B cell (primary cell): Measurements from ENCODE around the gene RMI2. TPM values are rescaled to one million over a fixed set of nuclear protein-coding genes. Genes with fewer than 3 reads are reported as not detected.

Experiments used
- ATAC-seq: fragments of 200-7000 bp; cut with Tn5 transposase; one replicate; pipeline ENCODE4 v1.10.0; 2021; ENCODE audit warnings: low read depth, mild to moderate bottlenecking, moderate number of reproducible peaks, moderate library complexity
- CTCF ChIA-PET: fragments of 350-600 bp; sonication (Branson Sonifier 250); formaldehyde crosslinking; loops from one replicate; lab custom pipeline; 2021; ENCODE audit warnings: antibody characterized with exemption, inconsistent platforms; lab: Charles Lee
- POLR2A ChIA-PET: fragments of 350-600 bp; sonication (Branson Sonifier 250); formaldehyde crosslinking; loops from one replicate; lab custom pipeline; 2021; ENCODE audit warnings: antibody characterized with exemption; lab: Charles Lee
- DNase-seq: peaks from one replicate; pipeline ENCODE4 v3.0.0; 2013
- H2AFZ ChIP-seq: 2 replicates; pipeline ENCODE4 v1.6.1; 2012; ENCODE audit warnings: mild to moderate bottlenecking, low read depth, low read length; ENCODE audit not compliant: insufficient read depth, poor library complexity, severe bottlenecking
- H3K27ac ChIP-seq, 2 donors: 1 replicate in 1 of 2; 2 replicates in 1 of 2; pipeline ENCODE4 v1.5.1; 2012 to 2013; ENCODE audit warnings: low read length in 2 of 2, mild to moderate bottlenecking in 2 of 2, moderate library complexity in 1 of 2
- H3K27me3 ChIP-seq, 4 experiments: fragments of 200-600 bp in 1 of 4; sonication (generic) in 1 of 4; replicated peaks in 1 of 4; 1 replicate in 2 of 4; 2 replicates in 2 of 4; pipeline versions ENCODE4 v1.6.1 to v1.7.0; 2013 to 2016; ENCODE audit warnings: low read length in 3 of 4, mild to moderate bottlenecking in 2 of 4, mixed read lengths in 1 of 4, moderate library complexity in 1 of 4; ENCODE audit not compliant: insufficient read depth in 4 of 4, control insufficient read depth in 3 of 4; ENCODE audit errors: control extremely low read depth in 1 of 4
- H3K36me3 ChIP-seq, 2 experiments: replicated peaks in 1 of 2; 1 replicate in 1 of 2; 2 replicates in 1 of 2; pipeline versions ENCODE4 v1.6.1 to v1.7.1; 2013; ENCODE audit warnings: low read length in 1 of 2; ENCODE audit not compliant: insufficient read depth in 2 of 2, control insufficient read depth in 1 of 2; ENCODE audit errors: control extremely low read depth in 1 of 2, extremely low read depth in 1 of 2
- H3K4me1 ChIP-seq, 2 donors: fragments of 200-600 bp in 1 of 2; sonication (generic) in 1 of 2; 1 replicate in 1 of 2; 2 replicates in 1 of 2; pipeline versions ENCODE4 v1.5.1 to v1.6.1; 2013 to 2017; ENCODE audit warnings: low read length in 2 of 2; ENCODE audit not compliant: control insufficient read depth in 2 of 2, insufficient read depth in 2 of 2
- H3K4me2 ChIP-seq: replicated peaks from 2 replicates; pipeline ENCODE3; 2012; ENCODE audit warnings: mild to moderate bottlenecking, low read depth, low read length; ENCODE audit not compliant: poor library complexity, severe bottlenecking
- H3K4me3 ChIP-seq, 5 experiments: fragments of 200-600 bp in 1 of 5; sonication (generic) in 1 of 5; 1 replicate in 3 of 5; 2 replicates in 2 of 5; pipeline versions ENCODE4 v1.5.1 to v1.7.0; 2011 to 2016; ENCODE audit warnings: low read length in 4 of 5, mild to moderate bottlenecking in 4 of 5, low read depth in 2 of 5, control low read depth in 1 of 5, moderate library complexity in 1 of 5; ENCODE audit not compliant: insufficient read depth in 1 of 5; ENCODE audit errors: control extremely low read depth in 1 of 5, extremely low read depth in 1 of 5
- H3K79me2 ChIP-seq: fragments of 200-600 bp; sonication (generic); one replicate; pipeline ENCODE4 v1.6.0; 2016; ENCODE audit warnings: low read length; ENCODE audit not compliant: control insufficient read depth, insufficient read depth
- H3K9ac ChIP-seq: fragments of 200-600 bp; sonication (generic); 2 replicates; pipeline ENCODE4 v1.6.1; 2017; ENCODE audit warnings: mild to moderate bottlenecking, low read length, moderate library complexity
- H3K9me3 ChIP-seq, 3 donors: one replicate each; pipeline versions ENCODE4 v1.6.1 to v1.7.1; 2013; ENCODE audit warnings: low read length in 2 of 3; ENCODE audit not compliant: control insufficient read depth in 2 of 3, insufficient read depth in 1 of 3; ENCODE audit errors: control extremely low read depth in 1 of 3
- H4K20me1 ChIP-seq: 2 replicates; pipeline ENCODE4 v1.6.0; 2012; ENCODE audit warnings: mild to moderate bottlenecking, low read length; ENCODE audit not compliant: insufficient read depth, control insufficient read depth, poor library complexity, severe bottlenecking
- H3K27ac Mint-ChIP-seq: one replicate; pipeline ENCODE4 v1.8.0; 2021; ENCODE audit warnings: mixed read lengths
- H3K27me3 Mint-ChIP-seq: one replicate; pipeline ENCODE4 v1.8.0; 2021; ENCODE audit warnings: mixed read lengths
- H3K4me1 Mint-ChIP-seq: one replicate; pipeline ENCODE4 v1.8.0; 2021; ENCODE audit warnings: mixed read lengths
- H3K4me3 Mint-ChIP-seq: one replicate; pipeline ENCODE4 v1.8.0; 2021; ENCODE audit warnings: mixed read lengths
- H3K9me3 Mint-ChIP-seq: one replicate; pipeline ENCODE4 v1.8.0; 2022; ENCODE audit warnings: mixed read lengths; ENCODE audit not compliant: insufficient read depth
- CTCF ChIP-seq: fragments of 200-600 bp; IDR thresholded peaks from one replicate; pipeline ENCODE4 v1.8.0; 2022; ENCODE audit warnings: antibody characterized with exemption, mild to moderate bottlenecking
- EZH2 ChIP-seq: IDR thresholded peaks from 2 replicates; pipeline ENCODE4 v1.6.1; 2012; ENCODE audit warnings: borderline replicate concordance, low read depth, mild to moderate bottlenecking, moderate library complexity, low read length; ENCODE audit not compliant: insufficient read depth, poor library complexity, severe bottlenecking
- WGBS: methylation state at CpG from one replicate; pipeline ENCODE4 v1.1.5; 2013; ENCODE audit warnings: missing lambda C conversion rate; ENCODE audit not compliant: insufficient coverage; 5-methylcytosine and 5-hydroxymethylcytosine counted together
- intact Hi-C: fragments of 100-400 bp; cut with micrococcal nuclease; formaldehyde crosslinking; loops from one replicate; pipeline ENCODE4 v1.10.0; 2022
- polyA plus RNA-seq: library from polyadenylated mRNA; depleted of rRNA; stranded (reverse); fragments of >200 nt; gene quantifications from 2 replicates; pipeline ENCODE4 v1.2.3, GENCODE V29; 2012
- total RNA-seq, 2 donors: library from RNA; stranded (reverse); fragments of 120-200 nt in 1 of 2; gene quantifications; 1 replicate in 1 of 2; 2 replicates in 1 of 2; pipeline versions ENCODE4 v1.2.3 to v1.2.4, GENCODE V29; 2013 to 2022

The RMI2 gene
- total and polyA plus RNA-seq, 2 donors (not counting 1 experiment from before 2014, with no cell fraction given): 2.3 to 27.0 TPM

- peak; percentile 37 for DNase-seq
- no peak overlapping the region for H3K27ac ChIP-seq
- Mint-ChIP-seq H3K4me1 (peaks cover 71% of the 10 kb centered on the region), H3K4me3 (peak overlapping the region; percentile 48), H3K27ac (peak overlapping the region; percentile 82), H3K9me3 (no peaks in the 10 kb centered on the region), H3K27me3 (no peaks in the 10 kb centered on the region)
- no peaks in the 10 kb centered on the region for H3K79me2 ChIP-seq
- ChIA-PET CTCF (interaction anchor here (1.0 to 6.9 kb wide), 5 partner anchors 12 to 349 kb away, joined by 3 to 136 read pairs (median 77); partner anchors contain the start of gene SOCS1), POLR2A (interaction anchor here (5.6 to 6.8 kb wide), 3 partner anchors 14 to 56 kb away, joined by 89 to 118 read pairs (median 94); partner anchors contain the start of gene SOCS1)
- no peaks in the 10 kb centered on the region for H4K20me1 ChIP-seq
- H3K9ac ChIP-seq: no peak overlapping the region
- peak overlapping the region; percentile 39 for H3K4me2 ChIP-seq
- WGBS: 72% methylated on average over 6 of the region's 8 CpGs
- no peak for ATAC-seq
- H3K9me3 ChIP-seq: peaks cover 0 to 21% (median 4%) of the 10 kb centered on the region in 3 donors
- H2AFZ ChIP-seq: no peak overlapping the region
- TF ChIP-seq CTCF (no peak), EZH2 (no peak)
- H3K4me1 ChIP-seq: peaks cover 59 to 73% of the 10 kb centered on the region in 2 donors
- intact Hi-C loops: loop anchor here (5.0 kb wide), 2 partner anchors 236 to 369 kb away; no protein-coding TSS in a partner anchor
- H3K4me3 ChIP-seq: no peak overlapping the region
- H3K27me3 ChIP-seq: no peaks in the 10 kb centered on the region
- no peaks in the 10 kb centered on the region for H3K36me3 ChIP-seq
Observed at GRCh38 chr16:11312718-11313492, 32.4 kb upstream of the RMI2 start.
